Measurements from ENCODE around the gene ULK4. TPM values are rescaled to one million over a fixed set of nuclear protein-coding genes. Genes with fewer than 3 reads are reported as not detected.

The ULK4 gene
- total RNA-seq, 1 experiment from 2014 or later, result 6.3 TPM

GRCh38 chr3:41638381-41638780, 323.5 kb downstream of the ULK4 start:
- no peak overlapping the region for H3K4me3 ChIP-seq (replicated peaks in 1 of 2; ENCODE audit: low read depth in 1 of 2, low read length in 2 of 2)
- BruUV-seq (replicated peaks), result no TSS peak
- H4K20me1 ChIP-seq (ENCODE audit: insufficient read depth), result no peaks in the 10 kb centered on the region
- no peaks in the 10 kb centered on the region for H3K27me3 ChIP-seq (ENCODE audit: insufficient read depth, low read length)
- POLR2A ChIA-PET, result no interaction called here
- H3K36me3 ChIP-seq (ENCODE audit: control insufficient read depth in 1 of 2, insufficient read depth in 2 of 2, low read length in 2 of 2), result no peaks in the 10 kb centered on the region
- H3K79me2 ChIP-seq (ENCODE audit: insufficient read depth, low read length), result no peaks in the 10 kb centered on the region
- no peak for DNase-seq (ENCODE audit: low read depth, low spot score)
- no peak overlapping the region for H3K4me2 ChIP-seq (ENCODE audit: low read length)
- H2AFZ ChIP-seq (ENCODE audit: low read depth, low read length, poor library complexity, severe bottlenecking), result no peak overlapping the region
- RAD21 ChIA-PET (ENCODE audit: low non-redundant PET in 1 of 2, low total read pairs in 2 of 2, uncharacterized antibody in 2 of 2, unreplicated experiment in 2 of 2), result no interaction called here
- no peaks in the 10 kb centered on the region for H3K9me3 ChIP-seq (ENCODE audit: control insufficient read depth in 1 of 2, insufficient read depth in 1 of 2, low read depth in 1 of 2, low read length in 2 of 2)
- H3K9ac ChIP-seq (ENCODE audit: low read length), result no peak overlapping the region
- no peaks in the 10 kb centered on the region for H3K4me1 ChIP-seq (ENCODE audit: control insufficient read depth in 1 of 2, insufficient read depth in 2 of 2, low read length in 2 of 2)
- CTCF ChIA-PET, result no interaction called here
- no peak overlapping the region for H3K27ac ChIP-seq (ENCODE audit: low read depth, low read length)
- intact Hi-C loops (cut with micrococcal nuclease), result loop anchor here (5.0 kb wide), 1 partner anchor 1521 kb away; no protein-coding TSS in a partner anchor
- no peak for ATAC-seq
- H3K9me2 ChIP-seq (ENCODE audit: insufficient read depth), result no peaks in the 10 kb centered on the region
- TF ChIP-seq SP1 (IDR thresholded peaks at IDR 0.05; ENCODE audit: low read depth), result no peak
- TF ChIP-seq POLR2AphosphoS5 (IDR thresholded peaks at IDR 0.05; ENCODE audit: low read depth, low read length), result no peak
- TF ChIP-seq CTCF (IDR thresholded peaks at IDR 0.05 in 2 of 3, conservative IDR thresholded peaks at IDR 0.05 in 1 of 3; ENCODE audit: borderline replicate concordance in 1 of 3, insufficient read depth in 1 of 3, low read depth in 2 of 3, low read length in 2 of 3), result no peak
- TF ChIP-seq ZFX (IDR thresholded peaks at IDR 0.05), result no peak
- TF ChIP-seq ZBTB33 (IDR thresholded peaks at IDR 0.05; ENCODE audit: extremely low read depth, insufficient replicate concordance, low read length), result no peak
- no peak for TF ChIP-seq POLR2A (IDR thresholded peaks at IDR 0.05; ENCODE audit: borderline replicate concordance, extremely low read depth, insufficient read depth, insufficient read length)
- TF ChIP-seq ATF3 (IDR thresholded peaks at IDR 0.05), result no peak
- no peak for TF ChIP-seq REST (IDR thresholded peaks at IDR 0.05; ENCODE audit: low read depth)
- no peak for TF ChIP-seq CEBPB (IDR thresholded peaks at IDR 0.05; ENCODE audit: low read depth)
- no peak for TF ChIP-seq EGR1 (IDR thresholded peaks at IDR 0.05; ENCODE audit: low read depth)
- TF ChIP-seq EZH2phosphoT487 (IDR thresholded peaks at IDR 0.05; ENCODE audit: borderline replicate concordance), result no peak
- TF ChIP-seq MAX (IDR thresholded peaks at IDR 0.05), result no peak
- no peak for TF ChIP-seq TCF7L2 (IDR thresholded peaks at IDR 0.05; ENCODE audit: borderline replicate concordance, extremely low read depth, insufficient read depth, insufficient read length)
